NCI-H2227 (cell line): Measurements from ENCODE around the gene PTP4A2.
"Not testable (repeated sequence)": the region's sequence is repeated elsewhere in the genome, so short reads cannot be mapped to it uniquely, and the experiment has no call there.

Experiments used
- DNase-seq: peaks from one replicate; lab custom pipeline; 2025; ENCODE audit not compliant: unreplicated experiment; lab: John Stamatoyannopoulos, UW

Gene PTP4A2

GRCh38 chr1:31926252-31926651 lies 11.9 kb downstream of the PTP4A2 start:
- DNase-seq = no peak

- not testable (repeated sequence) for DNase-seq
These were observed 12.3 kb downstream of the PTP4A2 start for GRCh38 chr1:31925824-31926223.

- no peak for DNase-seq
These were observed 13.3 kb downstream of the PTP4A2 start for GRCh38 chr1:31924839-31925238.

- no peak for DNase-seq
These were observed 14.2 kb downstream of the PTP4A2 start for GRCh38 chr1:31923901-31924535.

GRCh38 chr1:31920956-31921355 lies 17.2 kb downstream of the PTP4A2 start:
- no peak for DNase-seq

- DNase-seq = no peak
These were observed 18.6 kb downstream of the PTP4A2 start for GRCh38 chr1:31919591-31919990.

- DNase-seq = no peak
These were observed 22.7 kb downstream of the PTP4A2 start for GRCh38 chr1:31915438-31915837.

GRCh38 chr1:31913968-31914367 lies 24.2 kb downstream of the PTP4A2 start:
- DNase-seq = no peak

GRCh38 chr1:31912839-31913239 lies 25.3 kb downstream of the PTP4A2 start:
- no peak for DNase-seq

GRCh38 chr1:31911994-31912780 lies 26.0 kb downstream of the PTP4A2 start:
- no peak for DNase-seq

GRCh38 chr1:31910933-31911332 lies 27.2 kb downstream of the PTP4A2 start:
- DNase-seq = no peak

- no peak for DNase-seq
These were observed 28.5 kb downstream of the PTP4A2 start for GRCh38 chr1:31909691-31910090.

- no peak for DNase-seq
These were observed 31.6 kb downstream of the PTP4A2 start for GRCh38 chr1:31906557-31906956.

GRCh38 chr1:31905681-31906080 lies 32.5 kb downstream of the PTP4A2 start:
- DNase-seq = no peak

- no peak for DNase-seq
These were observed 33.1 kb downstream of the PTP4A2 start for GRCh38 chr1:31905093-31905509.

GRCh38 chr1:31904339-31905092 lies 33.7 kb downstream of the PTP4A2 start:
- DNase-seq = no peak

- DNase-seq = no peak
These were observed 35.7 kb downstream of the PTP4A2 start for GRCh38 chr1:31902510-31902860.

GRCh38 chr1:31901838-31902509 lies 36.2 kb downstream of the PTP4A2 start:
- no peak for DNase-seq

- no peak for DNase-seq
These were observed 37.4 kb downstream of the PTP4A2 start for GRCh38 chr1:31900790-31901189.

- DNase-seq = no peak
These were observed 40.6 kb downstream of the PTP4A2 start for GRCh38 chr1:31897526-31898100.
